Type B pancreatic cell (in vitro differentiated cells): ENCODE data around the gene SSU72. TPM values are rescaled to one million over a fixed set of nuclear protein-coding genes. Genes with fewer than 3 reads are reported as not detected.
"Not testable (repeated sequence)": the region's sequence is repeated elsewhere in the genome, so short reads cannot be mapped to it uniquely, and the experiment has no call there.

Source experiments
- DNase-seq: peaks from one replicate; pipeline ENCODE4 v3.0.0; 2021; ENCODE audit warnings: mixed read lengths; ENCODE audit not compliant: unreplicated experiment; ENCODE audit errors: extremely low spot score
- H3K27ac Mint-ChIP-seq: 2 replicates; pipeline ENCODE4 v1.8.0; 2021; ENCODE audit warnings: mild to moderate bottlenecking, mixed read lengths
- H3K27me3 Mint-ChIP-seq: 2 replicates; pipeline ENCODE4 v1.8.0; 2021; ENCODE audit warnings: mixed read lengths
- H3K36me3 Mint-ChIP-seq: 2 replicates; pipeline ENCODE4 v1.8.0; 2021; ENCODE audit warnings: mixed read lengths
- H3K4me1 Mint-ChIP-seq: one replicate; pipeline ENCODE4 v1.8.0; 2021; ENCODE audit warnings: mixed read lengths; ENCODE audit not compliant: unreplicated experiment
- H3K4me3 Mint-ChIP-seq: 2 replicates; pipeline ENCODE4 v1.8.0; 2021; ENCODE audit warnings: mild to moderate bottlenecking, mixed read lengths
- H3K9me3 Mint-ChIP-seq: 2 replicates; pipeline ENCODE4 v1.8.0; 2021; ENCODE audit warnings: mixed read lengths
- CTCF ChIP-seq: fragments of 200-600 bp; sonication (generic); conservative IDR thresholded peaks from 2 replicates; pipeline ENCODE4 v1.5.0; 2021; ENCODE audit warnings: antibody characterized with exemption, mild to moderate bottlenecking
- total RNA-seq: library from RNA; stranded (reverse); gene quantifications from 2 replicates; pipeline ENCODE4 v1.2.1, GENCODE V29; 2021; ENCODE audit warnings: low replicate concordance

Gene SSU72
- total RNA-seq, 1 donor from 2014 or later, result 117 TPM

GRCh38 chr1:1507305-1507704, 67.4 kb downstream of the SSU72 start:
- Mint-ChIP-seq H3K36me3 (no peaks in the 10 kb centered on the region), H3K9me3 (no peaks in the 10 kb centered on the region), H3K27ac (peak overlapping the region; percentile 10), H3K4me1 (peaks cover 12% of the 10 kb centered on the region), H3K27me3 (no peaks in the 10 kb centered on the region), H3K4me3 (no peak overlapping the region)
- no peak for DNase-seq
- no peak for TF ChIP-seq CTCF

GRCh38 chr1:1505801-1506200, 68.9 kb downstream of the SSU72 start:
- not testable (repeated sequence) for DNase-seq, H3K9me3 Mint-ChIP-seq, H3K27me3 Mint-ChIP-seq, H3K36me3 Mint-ChIP-seq, H3K4me1 Mint-ChIP-seq
- H3K27ac Mint-ChIP-seq, result peak overlapping the region; percentile 93
- H3K4me3 Mint-ChIP-seq, result peak overlapping the region; percentile 85

- H3K27me3 Mint-ChIP-seq, DNase-seq, H3K9me3 Mint-ChIP-seq, H3K36me3 Mint-ChIP-seq, H3K4me1 Mint-ChIP-seq: not testable (repeated sequence)
- TF ChIP-seq CTCF, result peak; percentile 45
- H3K4me3 Mint-ChIP-seq, result peak overlapping the region; percentile 85
- peak overlapping the region; percentile 93 for H3K27ac Mint-ChIP-seq
Observed at GRCh38 chr1:1505366-1505798, 69.3 kb downstream of the SSU72 start.

- peak; percentile 84 for DNase-seq
- H3K4me1 Mint-ChIP-seq, H3K27me3 Mint-ChIP-seq, H3K9me3 Mint-ChIP-seq, H3K36me3 Mint-ChIP-seq: not testable (repeated sequence)
- Mint-ChIP-seq H3K4me3 (peak overlapping the region; percentile 85), H3K27ac (peak overlapping the region; percentile 93)
- TF ChIP-seq CTCF, result peak; percentile 81
Observed at GRCh38 chr1:1504777-1505365, 69.8 kb downstream of the SSU72 start.

GRCh38 chr1:1495461-1495975, 79.1 kb downstream of the SSU72 start:
- peaks cover 21% of the 10 kb centered on the region for H3K36me3 Mint-ChIP-seq
- not testable (repeated sequence) for DNase-seq, H3K27me3 Mint-ChIP-seq, H3K27ac Mint-ChIP-seq, H3K4me3 Mint-ChIP-seq, H3K9me3 Mint-ChIP-seq, H3K4me1 Mint-ChIP-seq

- not testable (repeated sequence) for H3K4me3 Mint-ChIP-seq, H3K27ac Mint-ChIP-seq, H3K4me1 Mint-ChIP-seq, H3K9me3 Mint-ChIP-seq, H3K27me3 Mint-ChIP-seq, DNase-seq
- H3K36me3 Mint-ChIP-seq, result peaks cover 25% of the 10 kb centered on the region
Observed at GRCh38 chr1:1494311-1494710, 80.4 kb downstream of the SSU72 start.

Other genes with a start within 250 kb of the SSU72 start
- gene TAS1R3, start 243.6 kb downstream of the SSU72 start, total RNA-seq, result 0.83 and 0.89 TPM in 2 replicates
- 62.8 and 63.5 TPM in 2 replicates for gene DVL1, start 225.4 kb downstream of the SSU72 start, total RNA-seq
- 17.6 and 78.1 TPM in 2 replicates for gene MXRA8, start 216.3 kb downstream of the SSU72 start, total RNA-seq
- gene AURKAIP1, start 199.7 kb downstream of the SSU72 start, total RNA-seq, result 122 and 143 TPM in 2 replicates
- gene CCNL2, start 175.5 kb downstream of the SSU72 start, total RNA-seq, result 194 and 298 TPM in 2 replicates
- 98.9 and 108 TPM in 2 replicates for gene MRPL20, start 167.6 kb downstream of the SSU72 start, total RNA-seq
- gene ANKRD65, start 153.6 kb downstream of the SSU72 start, total RNA-seq, result 7.6 and 11.1 TPM in 2 replicates
- gene VWA1, start 139.2 kb downstream of the SSU72 start, total RNA-seq, result 44.5 and 49.9 TPM in 2 replicates
- gene ATAD3C, start 125.2 kb downstream of the SSU72 start, total RNA-seq, result 1.8 and 2.4 TPM in 2 replicates
- gene ATAD3B, start 103.1 kb downstream of the SSU72 start, total RNA-seq, result 37.2 and 44.3 TPM in 2 replicates
- gene ATAD3A, start 62.7 kb downstream of the SSU72 start, total RNA-seq, result 37.8 and 39.8 TPM in 2 replicates
- 3.1 and 10.3 TPM in 2 replicates for gene TMEM240, start 34.2 kb downstream of the SSU72 start, total RNA-seq
- gene FNDC10, start 25.3 kb upstream of the SSU72 start, total RNA-seq, result 8.9 and 9.3 TPM in 2 replicates
- 73.6 and 114 TPM in 2 replicates for gene MIB2, start 40.6 kb upstream of the SSU72 start, total RNA-seq
- gene MMP23B, start 57.3 kb upstream of the SSU72 start, total RNA-seq, result 2.2 and 6.8 TPM in 2 replicates
- 21.8 and 26.5 TPM in 2 replicates for gene CDK11B, start 84.1 kb upstream of the SSU72 start, total RNA-seq
- gene SLC35E2B, start 117.9 kb upstream of the SSU72 start, total RNA-seq, result 88.8 and 116 TPM in 2 replicates
- 45.9 and 47.0 TPM in 2 replicates for gene CDK11A, start 149.5 kb upstream of the SSU72 start, total RNA-seq
- 78.4 and 89.2 TPM in 2 replicates for gene NADK, start 203.6 kb upstream of the SSU72 start, total RNA-seq